B cell (primary cell): Measurements from ENCODE around the gene MFSD8. TPM values are rescaled to one million over a fixed set of nuclear protein-coding genes. Genes with fewer than 3 reads are reported as not detected.
"Not testable (repeated sequence)": the region's sequence is repeated elsewhere in the genome, so short reads cannot be mapped to it uniquely, and the experiment has no call there.

Experiments
- ATAC-seq: fragments of 200-7000 bp; cut with Tn5 transposase; one replicate; pipeline ENCODE4 v1.10.0; 2021; ENCODE audit warnings: low read depth, mild to moderate bottlenecking, moderate number of reproducible peaks, moderate library complexity
- CTCF ChIA-PET: fragments of 350-600 bp; sonication (Branson Sonifier 250); formaldehyde crosslinking; loops from one replicate; lab custom pipeline; 2021; ENCODE audit warnings: antibody characterized with exemption, inconsistent platforms; lab: Charles Lee
- POLR2A ChIA-PET: fragments of 350-600 bp; sonication (Branson Sonifier 250); formaldehyde crosslinking; loops from one replicate; lab custom pipeline; 2021; ENCODE audit warnings: antibody characterized with exemption; lab: Charles Lee
- DNase-seq: peaks from one replicate; pipeline ENCODE4 v3.0.0; 2013
- H2AFZ ChIP-seq: 2 replicates; pipeline ENCODE4 v1.6.1; 2012; ENCODE audit warnings: mild to moderate bottlenecking, low read depth, low read length; ENCODE audit not compliant: insufficient read depth, poor library complexity, severe bottlenecking
- H3K27ac ChIP-seq, 2 donors: 1 replicate in 1 of 2; 2 replicates in 1 of 2; pipeline ENCODE4 v1.5.1; 2012 to 2013; ENCODE audit warnings: low read length in 2 of 2, mild to moderate bottlenecking in 2 of 2, moderate library complexity in 1 of 2
- H3K27me3 ChIP-seq, 4 experiments: fragments of 200-600 bp in 1 of 4; sonication (generic) in 1 of 4; replicated peaks in 1 of 4; 1 replicate in 2 of 4; 2 replicates in 2 of 4; pipeline versions ENCODE4 v1.6.1 to v1.7.0; 2013 to 2016; ENCODE audit warnings: low read length in 3 of 4, mild to moderate bottlenecking in 2 of 4, mixed read lengths in 1 of 4, moderate library complexity in 1 of 4; ENCODE audit not compliant: insufficient read depth in 4 of 4, control insufficient read depth in 3 of 4; ENCODE audit errors: control extremely low read depth in 1 of 4
- H3K36me3 ChIP-seq, 2 experiments: replicated peaks in 1 of 2; 1 replicate in 1 of 2; 2 replicates in 1 of 2; pipeline versions ENCODE4 v1.6.1 to v1.7.1; 2013; ENCODE audit warnings: low read length in 1 of 2; ENCODE audit not compliant: insufficient read depth in 2 of 2, control insufficient read depth in 1 of 2; ENCODE audit errors: control extremely low read depth in 1 of 2, extremely low read depth in 1 of 2
- H3K4me1 ChIP-seq, 2 donors: fragments of 200-600 bp in 1 of 2; sonication (generic) in 1 of 2; 1 replicate in 1 of 2; 2 replicates in 1 of 2; pipeline versions ENCODE4 v1.5.1 to v1.6.1; 2013 to 2017; ENCODE audit warnings: low read length in 2 of 2; ENCODE audit not compliant: control insufficient read depth in 2 of 2, insufficient read depth in 2 of 2
- H3K4me2 ChIP-seq: replicated peaks from 2 replicates; pipeline ENCODE3; 2012; ENCODE audit warnings: mild to moderate bottlenecking, low read depth, low read length; ENCODE audit not compliant: poor library complexity, severe bottlenecking
- H3K4me3 ChIP-seq, 5 experiments: fragments of 200-600 bp in 1 of 5; sonication (generic) in 1 of 5; 1 replicate in 3 of 5; 2 replicates in 2 of 5; pipeline versions ENCODE4 v1.5.1 to v1.7.0; 2011 to 2016; ENCODE audit warnings: low read length in 4 of 5, mild to moderate bottlenecking in 4 of 5, low read depth in 2 of 5, control low read depth in 1 of 5, moderate library complexity in 1 of 5; ENCODE audit not compliant: insufficient read depth in 1 of 5; ENCODE audit errors: control extremely low read depth in 1 of 5, extremely low read depth in 1 of 5
- H3K79me2 ChIP-seq: fragments of 200-600 bp; sonication (generic); one replicate; pipeline ENCODE4 v1.6.0; 2016; ENCODE audit warnings: low read length; ENCODE audit not compliant: control insufficient read depth, insufficient read depth
- H3K9ac ChIP-seq: fragments of 200-600 bp; sonication (generic); 2 replicates; pipeline ENCODE4 v1.6.1; 2017; ENCODE audit warnings: mild to moderate bottlenecking, low read length, moderate library complexity
- H3K9me3 ChIP-seq, 3 donors: one replicate each; pipeline versions ENCODE4 v1.6.1 to v1.7.1; 2013; ENCODE audit warnings: low read length in 2 of 3; ENCODE audit not compliant: control insufficient read depth in 2 of 3, insufficient read depth in 1 of 3; ENCODE audit errors: control extremely low read depth in 1 of 3
- H4K20me1 ChIP-seq: 2 replicates; pipeline ENCODE4 v1.6.0; 2012; ENCODE audit warnings: mild to moderate bottlenecking, low read length; ENCODE audit not compliant: insufficient read depth, control insufficient read depth, poor library complexity, severe bottlenecking
- H3K27ac Mint-ChIP-seq: one replicate; pipeline ENCODE4 v1.8.0; 2021; ENCODE audit warnings: mixed read lengths
- H3K27me3 Mint-ChIP-seq: one replicate; pipeline ENCODE4 v1.8.0; 2021; ENCODE audit warnings: mixed read lengths
- H3K4me1 Mint-ChIP-seq: one replicate; pipeline ENCODE4 v1.8.0; 2021; ENCODE audit warnings: mixed read lengths
- H3K4me3 Mint-ChIP-seq: one replicate; pipeline ENCODE4 v1.8.0; 2021; ENCODE audit warnings: mixed read lengths
- H3K9me3 Mint-ChIP-seq: one replicate; pipeline ENCODE4 v1.8.0; 2022; ENCODE audit warnings: mixed read lengths; ENCODE audit not compliant: insufficient read depth
- CTCF ChIP-seq: fragments of 200-600 bp; IDR thresholded peaks from one replicate; pipeline ENCODE4 v1.8.0; 2022; ENCODE audit warnings: antibody characterized with exemption, mild to moderate bottlenecking
- EZH2 ChIP-seq: IDR thresholded peaks from 2 replicates; pipeline ENCODE4 v1.6.1; 2012; ENCODE audit warnings: borderline replicate concordance, low read depth, mild to moderate bottlenecking, moderate library complexity, low read length; ENCODE audit not compliant: insufficient read depth, poor library complexity, severe bottlenecking
- WGBS: methylation state at CpG from one replicate; pipeline ENCODE4 v1.1.5; 2013; ENCODE audit warnings: missing lambda C conversion rate; ENCODE audit not compliant: insufficient coverage; 5-methylcytosine and 5-hydroxymethylcytosine counted together
- intact Hi-C: fragments of 100-400 bp; cut with micrococcal nuclease; formaldehyde crosslinking; loops from one replicate; pipeline ENCODE4 v1.10.0; 2022
- polyA plus RNA-seq: library from polyadenylated mRNA; depleted of rRNA; stranded (reverse); fragments of >200 nt; gene quantifications from 2 replicates; pipeline ENCODE4 v1.2.3, GENCODE V29; 2012
- total RNA-seq, 2 donors: library from RNA; stranded (reverse); fragments of 120-200 nt in 1 of 2; gene quantifications; 1 replicate in 1 of 2; 2 replicates in 1 of 2; pipeline versions ENCODE4 v1.2.3 to v1.2.4, GENCODE V29; 2013 to 2022

The MFSD8 gene
- total and polyA plus RNA-seq, 2 donors (not counting 1 experiment from before 2014, with no cell fraction given), result 18.4 to 53.1 TPM

GRCh38 chr4:127905029-127905428 is 59.9 kb downstream of the MFSD8 start:
- H3K4me1 Mint-ChIP-seq, result no peaks in the 10 kb centered on the region
- H3K36me3 ChIP-seq, result no peaks in the 10 kb centered on the region
- no peaks in the 10 kb centered on the region for H4K20me1 ChIP-seq
- H3K4me3 ChIP-seq, result no peak overlapping the region
- peaks cover 4% of the 10 kb centered on the region for H3K9me3 Mint-ChIP-seq
- no peaks in the 10 kb centered on the region for H3K27me3 Mint-ChIP-seq
- no peak overlapping the region for H3K27ac ChIP-seq
- ATAC-seq, result no peak
- intact Hi-C loops, result no loop called here
- POLR2A ChIA-PET, result no interaction called here
- H3K4me3 Mint-ChIP-seq, result no peak overlapping the region
- no peak for DNase-seq
- H3K9me3 ChIP-seq, result no peaks in the 10 kb centered on the region
- TF ChIP-seq CTCF (no peak), EZH2 (no peak)
- no peak overlapping the region for H3K9ac ChIP-seq
- H2AFZ ChIP-seq, result no peak overlapping the region
- no peaks in the 10 kb centered on the region for H3K79me2 ChIP-seq
- H3K4me1 ChIP-seq, result no peaks in the 10 kb centered on the region
- CTCF ChIA-PET, result no interaction called here
- no peak overlapping the region for H3K27ac Mint-ChIP-seq
- H3K4me2 ChIP-seq, result no peak overlapping the region
- H3K27me3 ChIP-seq, result no peaks in the 10 kb centered on the region
- WGBS, result 96% methylated on average over 8 of the region's 8 CpGs

GRCh38 chr4:127899682-127900081 is 65.3 kb downstream of the MFSD8 start:
- H3K27ac ChIP-seq, H3K27me3 ChIP-seq, H3K4me1 ChIP-seq, H3K4me3 Mint-ChIP-seq, DNase-seq, H3K4me2 ChIP-seq, POLR2A ChIA-PET, H3K36me3 ChIP-seq, ATAC-seq, H3K4me1 Mint-ChIP-seq, CTCF ChIA-PET, intact Hi-C loops, H3K27me3 Mint-ChIP-seq, H3K4me3 ChIP-seq, H3K9me3 ChIP-seq, H3K9me3 Mint-ChIP-seq, H3K9ac ChIP-seq, H4K20me1 ChIP-seq, H3K27ac Mint-ChIP-seq, H3K79me2 ChIP-seq, H2AFZ ChIP-seq: not testable (repeated sequence)
- WGBS, result no CpG with 5 or more reads among the region's 4 CpGs
